CD4-positive, CD25-positive, alpha-beta regulatory T cell (primary cell): ENCODE measurements around the gene OR51G1. TPM values are rescaled to one million over a fixed set of nuclear protein-coding genes. Genes with fewer than 3 reads are reported as not detected.
A peak's percentile ranks its signal among the peaks of the same experiment; 100 is the strongest.
"Not testable (repeated sequence)": the region's sequence is repeated elsewhere in the genome, so short reads cannot be mapped to it uniquely, and the experiment has no call there.

Experiments
- ATAC-seq, 2 donors: fragments of 150-1000 bp; cut with Tn5 transposase; one replicate each; pipeline ENCODE4 v1.10.0; 2021; ENCODE audit warnings: low read depth in 2 of 2, moderate number of reproducible peaks in 2 of 2, moderate library complexity in 1 of 2
- DNase-seq, 3 donors: peaks; one replicate each; pipeline versions ENCODE4 v3.0.0 to v3.0.0-alpha.2; 2012 to 2022; ENCODE audit warnings: mixed read lengths in 1 of 3
- H3K27ac ChIP-seq: one replicate; pipeline ENCODE4 v1.7.0; 2013; ENCODE audit warnings: mild to moderate bottlenecking, low read length; ENCODE audit not compliant: insufficient read depth, poor library complexity, severe bottlenecking
- H3K27me3 ChIP-seq: one replicate; pipeline ENCODE4 v1.7.0; 2013; ENCODE audit warnings: low read length; ENCODE audit not compliant: control insufficient read depth, insufficient read depth
- H3K36me3 ChIP-seq: one replicate; pipeline ENCODE4 v1.7.0; 2013; ENCODE audit warnings: mild to moderate bottlenecking, low read length, moderate library complexity; ENCODE audit not compliant: control insufficient read depth, insufficient read depth
- H3K4me1 ChIP-seq: 2 replicates; pipeline ENCODE4 v1.7.0; 2013; ENCODE audit warnings: mild to moderate bottlenecking, low read length; ENCODE audit not compliant: insufficient read depth, control insufficient read depth, poor library complexity, severe bottlenecking
- H3K4me3 ChIP-seq: one replicate; pipeline ENCODE4 v1.7.0; 2013; ENCODE audit warnings: low read depth, mild to moderate bottlenecking, low read length, moderate library complexity
- H3K9me3 ChIP-seq, 2 experiments: 1 replicate in 1 of 2; 2 replicates in 1 of 2; pipeline ENCODE4 v1.7.0; 2013; ENCODE audit warnings: low read length in 2 of 2, mild to moderate bottlenecking in 1 of 2, moderate library complexity in 1 of 2; ENCODE audit not compliant: control insufficient read depth in 2 of 2
- H3K27ac Mint-ChIP-seq, 3 donors: one replicate each; pipeline ENCODE4 v1.8.0; 2020 to 2022; ENCODE audit warnings: mild to moderate bottlenecking in 3 of 3, mixed read lengths in 3 of 3, moderate library complexity in 2 of 3
- H3K27me3 Mint-ChIP-seq: one replicate; pipeline ENCODE4 v1.8.0; 2022; ENCODE audit warnings: mild to moderate bottlenecking, mixed read lengths
- H3K36me3 Mint-ChIP-seq: one replicate; pipeline ENCODE4 v1.8.0; 2020; ENCODE audit warnings: mixed read lengths
- H3K4me1 Mint-ChIP-seq, 4 donors: one replicate each; pipeline ENCODE4 v1.8.0; 2020 to 2022; ENCODE audit warnings: mixed read lengths in 4 of 4, mild to moderate bottlenecking in 1 of 4
- H3K4me3 Mint-ChIP-seq, 4 donors: one replicate each; pipeline ENCODE4 v1.8.0; 2020 to 2022; ENCODE audit warnings: mild to moderate bottlenecking in 4 of 4, mixed read lengths in 4 of 4, moderate library complexity in 3 of 4
- H3K9me3 Mint-ChIP-seq, 7 donors: one replicate each; pipeline ENCODE4 v1.8.0; 2020 to 2022; ENCODE audit warnings: mixed read lengths in 7 of 7, mild to moderate bottlenecking in 3 of 7, moderate library complexity in 2 of 7
- polyA plus RNA-seq, 4 donors: library from polyadenylated mRNA; unstranded; fragments of 300-500 nt; fragmentation: Illumina TruSeq; gene quantifications; one replicate each; pipeline ENCODE4 v1.2.3, GENCODE V29; 2021
- total RNA-seq: library from RNA; stranded (reverse); gene quantifications from one replicate; pipeline ENCODE4 v1.2.3, GENCODE V29; 2022

OR51G1 gene, protein sequence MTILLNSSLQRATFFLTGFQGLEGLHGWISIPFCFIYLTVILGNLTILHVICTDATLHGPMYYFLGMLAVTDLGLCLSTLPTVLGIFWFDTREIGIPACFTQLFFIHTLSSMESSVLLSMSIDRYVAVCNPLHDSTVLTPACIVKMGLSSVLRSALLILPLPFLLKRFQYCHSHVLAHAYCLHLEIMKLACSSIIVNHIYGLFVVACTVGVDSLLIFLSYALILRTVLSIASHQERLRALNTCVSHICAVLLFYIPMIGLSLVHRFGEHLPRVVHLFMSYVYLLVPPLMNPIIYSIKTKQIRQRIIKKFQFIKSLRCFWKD
- total RNA-seq = not detected
- polyA plus RNA-seq = not detected

DNA sequence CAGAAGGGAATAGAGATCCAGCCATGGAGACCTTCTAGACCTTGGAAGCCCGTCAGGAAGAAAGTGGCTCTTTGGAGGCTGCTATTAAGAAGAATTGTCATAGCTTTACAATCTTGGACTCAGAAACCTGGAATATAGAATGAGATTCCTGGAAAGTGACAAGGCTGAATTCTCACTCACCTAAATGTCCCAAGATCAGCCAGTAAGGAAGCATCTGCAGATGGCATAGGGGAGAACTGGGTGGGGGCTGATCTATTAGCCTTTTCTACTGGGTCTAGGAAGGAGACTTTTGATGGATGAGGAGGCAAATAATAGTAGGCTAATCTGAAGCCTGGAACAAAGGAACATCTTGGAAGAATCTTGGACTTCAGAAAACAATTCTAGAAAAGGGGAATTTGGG is at the start of gene OR51G1:
Gene OR51G1 (minus strand): TSS at position 101 of the 400 bp plus-strand sequence. CDS start 0 bp downstream, at position 101.
- Mint-ChIP-seq H3K9me3 (peaks cover 0 to 4% (median 0%) of the 10 kb centered on the region in 7 donors), H3K4me3 (peak within 1 kb of the TSS in 1 of 4 donors; percentile 58), H3K36me3 (no peaks in the 10 kb centered on the region), H3K27ac (no peak within 1 kb of the TSS), H3K27me3 (no peaks in the 10 kb centered on the region), H3K4me1 (no peaks in the 10 kb centered on the region)
- H3K4me1 ChIP-seq = no peaks in the 10 kb centered on the region
- H3K27me3 ChIP-seq = no peaks in the 10 kb centered on the region
- H3K36me3 ChIP-seq = no peaks in the 10 kb centered on the region
- ATAC-seq (no peak), DNase-seq (no peak)
- H3K9me3 ChIP-seq = no peaks in the 10 kb centered on the region
- no peak within 1 kb of the TSS for H3K27ac ChIP-seq
- H3K4me3 ChIP-seq = no peak within 1 kb of the TSS

DNA sequence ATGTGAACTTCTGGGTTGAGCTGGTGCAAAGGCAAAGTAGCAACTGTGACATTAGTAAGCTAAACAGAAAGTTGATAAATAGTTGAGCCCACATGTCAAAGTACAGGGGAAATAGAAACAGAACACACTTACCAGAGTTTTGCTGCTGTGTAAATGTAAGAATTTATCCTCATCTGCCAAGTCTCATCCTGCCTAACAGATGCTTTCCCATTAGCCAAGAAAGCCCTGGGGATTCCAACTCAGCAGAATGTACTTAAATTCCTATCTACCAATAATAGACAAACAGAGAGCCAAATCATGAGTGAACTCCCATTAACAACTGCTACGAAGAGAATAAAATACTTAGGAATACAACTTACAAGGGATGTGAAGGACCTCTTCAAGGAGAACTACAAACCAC is 38.7 kb upstream of the OR51G1 start:
- no peak overlapping the region for H3K4me3 Mint-ChIP-seq
- DNase-seq = no peak
- H3K27ac Mint-ChIP-seq = no peak overlapping the region
- Histone ChIP-seq H3K9me3 (no peaks in the 10 kb centered on the region), H3K4me1 (no peaks in the 10 kb centered on the region), H3K27me3 (no peaks in the 10 kb centered on the region), H3K4me3 (no peak overlapping the region), H3K36me3 (no peaks in the 10 kb centered on the region), H3K27ac (no peak overlapping the region)
- H3K36me3 Mint-ChIP-seq = peaks cover 3% of the 10 kb centered on the region
- H3K9me3 Mint-ChIP-seq = peaks cover 0 to 9% (median 4%) of the 10 kb centered on the region in 7 donors
- ATAC-seq = no peak
- no peaks in the 10 kb centered on the region for H3K4me1 Mint-ChIP-seq
- no peaks in the 10 kb centered on the region for H3K27me3 Mint-ChIP-seq

DNA sequence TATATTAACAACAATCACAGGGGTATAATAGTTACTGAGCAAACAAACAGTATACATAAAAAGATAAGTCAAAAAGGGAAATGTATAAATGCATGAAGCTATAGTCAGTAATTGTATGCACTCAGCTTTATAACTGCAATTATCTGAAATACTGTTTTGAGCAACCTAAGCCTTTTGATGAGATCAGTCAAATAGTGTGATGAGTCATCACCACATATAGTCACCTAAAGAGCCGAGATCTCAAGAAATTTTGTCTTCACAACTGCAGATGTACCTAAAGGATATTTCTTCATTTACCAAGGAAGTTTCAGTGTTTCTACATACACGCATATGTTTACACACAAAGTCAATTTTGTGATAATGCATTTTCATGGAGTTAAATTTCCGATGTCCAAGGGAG is 36.7 kb upstream of the OR51G1 start:
- Histone ChIP-seq H3K27me3 (no peaks in the 10 kb centered on the region), H3K27ac (no peak overlapping the region), H3K4me3 (no peak overlapping the region), H3K9me3 (no peaks in the 10 kb centered on the region), H3K36me3 (no peaks in the 10 kb centered on the region), H3K4me1 (no peaks in the 10 kb centered on the region)
- H3K9me3 Mint-ChIP-seq = peaks cover 0 to 9% (median 4%) of the 10 kb centered on the region in 7 donors
- H3K4me1 Mint-ChIP-seq = no peaks in the 10 kb centered on the region
- no peak for DNase-seq
- H3K36me3 Mint-ChIP-seq = peaks cover 3% of the 10 kb centered on the region
- H3K27ac Mint-ChIP-seq = no peak overlapping the region
- no peak for ATAC-seq
- H3K27me3 Mint-ChIP-seq = no peaks in the 10 kb centered on the region
- H3K4me3 Mint-ChIP-seq = no peak overlapping the region

DNA sequence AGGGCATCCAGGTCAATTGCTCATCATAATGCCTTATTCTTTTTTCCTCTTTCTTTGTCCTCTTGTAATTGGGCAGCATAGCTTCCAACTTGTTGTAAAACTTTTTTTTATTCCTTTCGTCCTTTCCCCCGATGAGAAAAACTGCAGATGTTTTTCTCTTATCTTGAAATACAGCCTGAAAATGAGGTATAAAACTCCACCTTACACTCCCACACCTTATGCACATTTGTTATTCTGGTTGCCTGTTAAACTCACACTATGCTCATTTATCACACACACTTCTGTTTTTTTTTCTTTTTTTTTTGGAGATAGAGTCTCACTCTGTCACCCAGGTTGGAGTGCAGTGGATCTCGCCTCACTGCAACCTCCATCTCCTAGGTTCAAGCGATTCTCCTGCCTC is 33.3 kb upstream of the OR51G1 start:
- H3K4me3 ChIP-seq = no peak overlapping the region
- Mint-ChIP-seq H3K27me3 (no peaks in the 10 kb centered on the region), H3K4me1 (no peaks in the 10 kb centered on the region)

DNA sequence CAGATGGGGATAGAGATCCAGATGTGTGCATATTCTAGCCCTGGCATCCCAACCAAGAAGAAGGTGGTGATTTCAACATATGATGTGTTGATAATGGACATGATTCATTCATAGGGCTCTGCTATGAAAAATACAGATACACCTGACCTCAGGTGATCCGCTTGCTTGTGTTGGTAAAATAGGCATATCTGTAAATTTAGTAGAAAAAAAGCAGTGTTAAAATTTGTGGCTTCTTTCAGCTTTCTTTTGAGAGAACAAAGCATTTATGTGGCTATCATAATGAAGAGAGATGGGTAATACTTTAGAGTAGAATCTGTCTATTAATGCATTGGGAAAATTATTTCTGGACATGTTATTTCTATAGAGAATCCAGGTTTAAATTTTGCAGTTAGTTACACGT is 31.5 kb upstream of the OR51G1 start, which contains the start of gene OR51A2:
Gene OR51A2 (minus strand): TSS at position 101 of the 400 bp plus-strand sequence. CDS start 0 bp downstream, at position 101.
- DNase-seq, H3K36me3 Mint-ChIP-seq, H3K27ac ChIP-seq, H3K9me3 Mint-ChIP-seq, H3K27ac Mint-ChIP-seq, H3K9me3 ChIP-seq, H3K4me1 ChIP-seq, ATAC-seq, H3K27me3 ChIP-seq, H3K4me3 ChIP-seq, H3K4me3 Mint-ChIP-seq, H3K4me1 Mint-ChIP-seq, H3K27me3 Mint-ChIP-seq, H3K36me3 ChIP-seq: not testable (repeated sequence)

More for the DNA sequence above, 33.3 kb upstream of the OR51G1 start:
- no peaks in the 10 kb centered on the region for H3K4me1 ChIP-seq
- DNase-seq (no peak), ATAC-seq (no peak)
- Mint-ChIP-seq H3K4me3 (no peak overlapping the region), H3K36me3 (no peaks in the 10 kb centered on the region), H3K27ac (no peak overlapping the region), H3K9me3 (peaks cover 0 to 7% (median 3%) of the 10 kb centered on the region in 7 donors)
- H3K27ac ChIP-seq = no peak overlapping the region
- no peaks in the 10 kb centered on the region for H3K9me3 ChIP-seq
- H3K27me3 ChIP-seq = no peaks in the 10 kb centered on the region
- no peaks in the 10 kb centered on the region for H3K36me3 ChIP-seq

DNA sequence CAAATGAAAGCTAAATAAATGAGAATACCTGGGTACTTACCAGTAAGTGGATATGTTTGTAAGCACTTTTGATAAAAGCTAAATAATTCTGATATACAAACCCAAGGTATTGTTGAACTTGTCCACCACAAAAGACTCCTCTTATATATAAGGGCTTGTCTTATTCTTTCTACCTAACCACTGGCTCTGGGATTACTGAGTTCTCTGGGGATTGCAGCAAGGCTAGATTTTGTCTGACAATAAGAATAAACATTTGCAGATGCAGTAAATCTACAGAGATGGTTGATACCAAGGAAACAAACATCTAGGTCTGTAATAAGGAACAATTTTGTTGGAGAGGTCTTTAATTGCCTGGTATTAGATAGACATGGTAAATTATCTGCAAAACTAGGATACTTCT is 23.4 kb upstream of the OR51G1 start, which contains the start of gene OR51A4:
Gene OR51A4 (minus strand): TSS at position 101 of the 400 bp plus-strand sequence. CDS start 505 bp downstream, outside the sequence.
- ATAC-seq = no peak
- Mint-ChIP-seq H3K4me3 (no peak within 1 kb of the TSS), H3K4me1 (no peaks in the 10 kb centered on the region), H3K27ac (no peak within 1 kb of the TSS), H3K27me3 (no peaks in the 10 kb centered on the region), H3K9me3 (no peaks in the 10 kb centered on the region), H3K36me3 (no peaks in the 10 kb centered on the region)
- no peaks in the 10 kb centered on the region for H3K4me1 ChIP-seq
- no peaks in the 10 kb centered on the region for H3K27me3 ChIP-seq
- H3K4me3 ChIP-seq = no peak within 1 kb of the TSS
- H3K9me3 ChIP-seq = no peaks in the 10 kb centered on the region
- no peaks in the 10 kb centered on the region for H3K36me3 ChIP-seq
- DNase-seq = no peak
- no peak within 1 kb of the TSS for H3K27ac ChIP-seq

DNA sequence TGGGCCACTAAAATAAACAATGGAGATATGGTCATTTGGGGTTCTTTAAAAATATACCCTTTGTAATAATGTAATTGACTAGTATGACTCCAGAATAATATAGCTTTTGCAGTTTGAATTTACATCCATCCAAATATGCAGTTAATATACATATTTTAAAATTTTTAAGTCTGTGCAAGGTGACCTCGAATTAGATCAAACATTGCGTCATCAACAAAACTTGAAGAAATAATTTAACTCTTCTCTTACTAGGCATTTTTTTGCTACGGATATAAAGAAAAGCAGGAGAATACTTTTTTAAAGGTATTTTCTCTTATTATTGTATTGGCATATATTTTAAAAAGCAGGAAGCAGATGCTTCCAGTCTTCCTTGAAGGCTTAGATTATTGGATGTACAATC is 12.6 kb upstream of the OR51G1 start:
- Histone ChIP-seq H3K36me3 (no peaks in the 10 kb centered on the region), H3K4me3 (no peak overlapping the region), H3K27me3 (no peaks in the 10 kb centered on the region), H3K27ac (no peak overlapping the region), H3K9me3 (no peaks in the 10 kb centered on the region), H3K4me1 (no peaks in the 10 kb centered on the region)
- no peaks in the 10 kb centered on the region for H3K4me1 Mint-ChIP-seq
- no peak overlapping the region for H3K27ac Mint-ChIP-seq
- ATAC-seq (no peak), DNase-seq (no peak)
- H3K36me3 Mint-ChIP-seq = no peaks in the 10 kb centered on the region
- H3K27me3 Mint-ChIP-seq = no peaks in the 10 kb centered on the region
- no peak overlapping the region for H3K4me3 Mint-ChIP-seq
- H3K9me3 Mint-ChIP-seq = peaks cover 0 to 5% (median 0%) of the 10 kb centered on the region in 7 donors

DNA sequence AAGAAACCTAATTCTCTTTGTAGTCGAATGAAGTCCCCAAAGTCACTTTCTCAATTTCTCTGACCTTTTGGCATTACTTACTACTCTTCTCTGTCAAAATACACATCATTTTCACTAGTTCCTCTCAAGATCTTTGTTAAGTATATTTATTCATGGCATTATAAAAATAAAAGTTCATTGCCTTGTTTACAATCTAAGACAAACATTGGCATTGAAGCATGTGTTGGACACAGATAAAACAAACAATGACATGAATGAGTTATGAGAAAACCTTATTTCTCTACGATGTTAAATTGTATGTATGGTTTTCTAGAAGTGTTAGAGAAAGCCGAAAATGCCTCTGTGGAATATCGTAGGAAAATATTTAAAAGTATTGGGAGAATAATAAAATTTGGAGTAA is 8.6 kb upstream of the OR51G1 start:
- ATAC-seq (no peak), DNase-seq (no peak)
- no peaks in the 10 kb centered on the region for H3K27me3 Mint-ChIP-seq
- H3K4me1 ChIP-seq = no peaks in the 10 kb centered on the region
- no peak overlapping the region for H3K4me3 Mint-ChIP-seq
- no peaks in the 10 kb centered on the region for H3K36me3 Mint-ChIP-seq
- H3K27ac Mint-ChIP-seq = no peak overlapping the region
- peaks cover 0 to 5% (median 0%) of the 10 kb centered on the region in 7 donors for H3K9me3 Mint-ChIP-seq
- no peak overlapping the region for H3K4me3 ChIP-seq
- no peak overlapping the region for H3K27ac ChIP-seq
- no peaks in the 10 kb centered on the region for H3K27me3 ChIP-seq
- H3K4me1 Mint-ChIP-seq = no peaks in the 10 kb centered on the region
- no peaks in the 10 kb centered on the region for H3K9me3 ChIP-seq
- no peaks in the 10 kb centered on the region for H3K36me3 ChIP-seq
